PFSK-1 (cell line): Measurements from ENCODE around the gene RNF144B.

Experiments used
- POLR2AphosphoS5 ChIP-seq: IDR thresholded peaks from 2 replicates; pipeline ENCODE4 v1.6.1; 2012; ENCODE audit warnings: low read depth, mild to moderate bottlenecking, control low read depth, low read length, moderate library complexity
- REST ChIP-seq, 2 experiments: IDR thresholded peaks; 2 replicates each; pipeline versions ENCODE4 v1.6.1 to v1.8.0; 2011 to 2012; ENCODE audit warnings: low read depth in 2 of 2, low read length in 2 of 2, control low read depth in 1 of 2, inconsistent platforms in 1 of 2, mild to moderate bottlenecking in 1 of 2, moderate library complexity in 1 of 2; ENCODE audit not compliant: insufficient read depth in 1 of 2
- SIN3A ChIP-seq: IDR thresholded peaks from 2 replicates; pipeline ENCODE4 v1.6.1; 2012; ENCODE audit warnings: mild to moderate bottlenecking, low read length, moderate library complexity, borderline replicate concordance; ENCODE audit not compliant: insufficient read depth
- TAF1 ChIP-seq: IDR thresholded peaks from 2 replicates; pipeline ENCODE4 v1.6.1; 2012; ENCODE audit warnings: low read length, control low read depth, borderline replicate concordance; ENCODE audit not compliant: insufficient read depth

GRCh38 chr6:18406955-18407749 lies 20.0 kb downstream of the RNF144B start:
- TF ChIP-seq REST (IDR thresholded peaks at IDR 0.05; ENCODE audit: insufficient read depth in 1 of 2, low read depth in 2 of 2, low read length in 2 of 2): no peak
- no peak for TF ChIP-seq POLR2AphosphoS5
- no peak for TF ChIP-seq TAF1
- TF ChIP-seq SIN3A: no peak
